H9 (cell line): Measurements from ENCODE around the gene NIFK. TPM values are rescaled to one million over a fixed set of nuclear protein-coding genes. Genes with fewer than 3 reads are reported as not detected.

Experiments used
- DNase-seq: peaks from one replicate; pipeline ENCODE4 v3.0.0-alpha.2; 2017
- H2AFZ ChIP-seq: one replicate; pipeline ENCODE4 v1.6.1; 2013; ENCODE audit warnings: mild to moderate bottlenecking, low read length, control low read depth, moderate library complexity
- H2AK5ac ChIP-seq: 2 replicates; pipeline ENCODE4 v1.6.1; 2013; ENCODE audit warnings: low read length, control low read depth, mixed read lengths; ENCODE audit not compliant: insufficient read length
- H2BK120ac ChIP-seq: one replicate; pipeline ENCODE4 v1.6.1; 2013; ENCODE audit warnings: low read depth, mild to moderate bottlenecking, low read length, control low read depth, inconsistent platforms; ENCODE audit not compliant: poor library complexity, severe bottlenecking
- H2BK12ac ChIP-seq: 2 replicates; pipeline ENCODE4 v1.6.1; 2013; ENCODE audit warnings: low read length, control low read depth, mixed read lengths, low read depth; ENCODE audit not compliant: insufficient read length
- H2BK15ac ChIP-seq: 2 replicates; pipeline ENCODE4 v1.6.1; 2013; ENCODE audit warnings: low read depth, low read length, control low read depth
- H2BK20ac ChIP-seq: one replicate; pipeline ENCODE4 v1.6.1; 2013; ENCODE audit warnings: low read depth, mild to moderate bottlenecking, low read length, control low read depth, inconsistent platforms; ENCODE audit not compliant: poor library complexity, severe bottlenecking
- H2BK5ac ChIP-seq: 2 replicates; pipeline ENCODE4 v1.6.1; 2013; ENCODE audit warnings: low read length, control low read depth, mixed read lengths; ENCODE audit not compliant: insufficient read length
- H3K14ac ChIP-seq: 2 replicates; pipeline ENCODE4 v1.6.1; 2013; ENCODE audit warnings: low read length, control low read depth; ENCODE audit not compliant: insufficient read depth
- H3K18ac ChIP-seq: 2 replicates; pipeline ENCODE4 v1.6.1; 2013; ENCODE audit warnings: low read depth, mild to moderate bottlenecking, mixed read lengths, low read length, control low read depth; ENCODE audit not compliant: insufficient read length
- H3K23ac ChIP-seq: 2 replicates; pipeline ENCODE4 v1.6.1; 2013; ENCODE audit warnings: low read length, control low read depth, mixed read lengths, low read depth; ENCODE audit not compliant: insufficient read length
- H3K23me2 ChIP-seq: 2 replicates; pipeline ENCODE4 v1.6.1; 2013; ENCODE audit warnings: low read depth, mild to moderate bottlenecking, mixed read lengths, low read length, control low read depth; ENCODE audit not compliant: insufficient read length, poor library complexity, severe bottlenecking
- H3K27ac ChIP-seq: 2 replicates; pipeline ENCODE4 v1.5.1; 2013; ENCODE audit warnings: low read length, control low read depth, mixed read lengths, low read depth; ENCODE audit not compliant: insufficient read length
- H3K27me3 ChIP-seq: 2 replicates; pipeline ENCODE4 v1.6.1; 2013; ENCODE audit warnings: low read length, control low read depth, inconsistent platforms; ENCODE audit not compliant: insufficient read depth
- H3K4ac ChIP-seq: 2 replicates; pipeline ENCODE4 v1.6.1; 2013; ENCODE audit warnings: low read depth, mild to moderate bottlenecking, control low read depth, inconsistent platforms, low read length, moderate library complexity
- H3K4me1 ChIP-seq: 2 replicates; pipeline ENCODE4 v1.6.1; 2013; ENCODE audit warnings: low read length, control low read depth, inconsistent platforms; ENCODE audit not compliant: insufficient read depth
- H3K4me2 ChIP-seq: 2 replicates; pipeline ENCODE4 v1.6.1; 2013; ENCODE audit warnings: low read length, control low read depth, mixed read lengths; ENCODE audit not compliant: insufficient read length, insufficient read depth
- H3K56ac ChIP-seq: 2 replicates; pipeline ENCODE4 v1.6.1; 2013; ENCODE audit warnings: low read depth, mild to moderate bottlenecking, mixed read lengths, low read length, control low read depth; ENCODE audit not compliant: insufficient read length
- H3K79me1 ChIP-seq: 2 replicates; pipeline ENCODE4 v1.6.1; 2013; ENCODE audit warnings: low read depth, mild to moderate bottlenecking, moderate library complexity, low read length, control low read depth, inconsistent platforms; ENCODE audit not compliant: insufficient read depth, poor library complexity, severe bottlenecking
- H3K79me2 ChIP-seq: 2 replicates; pipeline ENCODE4 v1.6.1; 2013; ENCODE audit warnings: low read length, control low read depth, inconsistent platforms; ENCODE audit not compliant: insufficient read depth
- H3K9ac ChIP-seq: 2 replicates; pipeline ENCODE4 v1.6.1; 2013; ENCODE audit warnings: low read length, control low read depth, mixed read lengths; ENCODE audit not compliant: insufficient read length; ENCODE audit errors: extremely low read depth
- H3K9me3 ChIP-seq: one replicate; pipeline ENCODE4 v1.6.1; 2013; ENCODE audit warnings: low read depth, low read length, inconsistent platforms; ENCODE audit not compliant: control insufficient read depth
- H3T11ph ChIP-seq: one replicate; pipeline ENCODE4 v1.6.1; 2013; ENCODE audit warnings: mild to moderate bottlenecking, low read length, control low read depth, inconsistent platforms
- H4K20me1 ChIP-seq: one replicate; pipeline ENCODE4 v1.6.1; 2013; ENCODE audit not compliant: control insufficient read depth, insufficient read length, insufficient read depth
- H4K5ac ChIP-seq: 2 replicates; pipeline ENCODE4 v1.6.1; 2013; ENCODE audit warnings: low read depth, mild to moderate bottlenecking, mixed read lengths, low read length, control low read depth; ENCODE audit not compliant: insufficient read length
- H4K8ac ChIP-seq: replicated peaks from 2 replicates; pipeline ENCODE4 v1.6.1; 2013; ENCODE audit warnings: low read length, control low read depth, mixed read lengths, low read depth; ENCODE audit not compliant: insufficient read length
- H4K91ac ChIP-seq: 2 replicates; pipeline ENCODE4 v1.6.1; 2013; ENCODE audit warnings: low read depth, mild to moderate bottlenecking, moderate library complexity, mixed read lengths, low read length, control low read depth; ENCODE audit not compliant: insufficient read length
- H3K27ac Mint-ChIP-seq, 3 experiments: 2 replicates in 2 of 3; 3 replicates in 1 of 3; pipeline ENCODE4 v1.8.0; 2020 to 2021; ENCODE audit warnings: mixed read lengths in 3 of 3, mild to moderate bottlenecking in 1 of 3, moderate library complexity in 1 of 3
- H3K27me3 Mint-ChIP-seq: 2 replicates; pipeline ENCODE4 v1.8.0; 2021; ENCODE audit warnings: low read depth, mild to moderate bottlenecking, moderate library complexity, mixed read lengths
- H3K36me3 Mint-ChIP-seq, 3 experiments: 2 replicates in 2 of 3; 3 replicates in 1 of 3; pipeline ENCODE4 v1.8.0; 2020 to 2021; ENCODE audit warnings: low read depth in 3 of 3, mixed read lengths in 3 of 3; ENCODE audit not compliant: insufficient read depth in 1 of 3
- H3K4me1 Mint-ChIP-seq, 2 experiments: 2 replicates each; pipeline ENCODE4 v1.8.0; 2020; ENCODE audit warnings: mixed read lengths in 2 of 2
- H3K4me3 Mint-ChIP-seq, 2 experiments: 2 replicates in 1 of 2; 3 replicates in 1 of 2; pipeline ENCODE4 v1.8.0; 2020 to 2021; ENCODE audit warnings: mild to moderate bottlenecking in 2 of 2, mixed read lengths in 2 of 2, moderate library complexity in 1 of 2
- H3K9me3 Mint-ChIP-seq, 2 experiments: 2 replicates in 1 of 2; 3 replicates in 1 of 2; pipeline ENCODE4 v1.8.0; 2020; ENCODE audit warnings: mild to moderate bottlenecking in 2 of 2, mixed read lengths in 2 of 2, moderate library complexity in 1 of 2
- CTCF ChIP-seq: fragments of 200-600 bp; sonication (generic); conservative IDR thresholded peaks from 3 replicates; pipeline ENCODE4 v1.8.0; 2021; ENCODE audit warnings: antibody characterized with exemption, mild to moderate bottlenecking
- WGBS: extraction: QIAGEN DNeasy Blood & Tissue Kit; methylation state at CpG from one replicate; pipeline ENCODE4 v1.1.7; 2013; ENCODE audit warnings: missing lambda C conversion rate, low lambda C conversion rate, mixed read lengths; ENCODE audit not compliant: insufficient read length; ENCODE audit errors: extremely low coverage; 5-methylcytosine and 5-hydroxymethylcytosine counted together
- total RNA-seq: library from RNA; stranded (reverse); gene quantifications from 2 replicates; pipeline ENCODE4 v1.2.1, GENCODE V29; 2021

NIFK gene
- total RNA-seq, 1 experiment from 2014 or later: 180 TPM

- no peaks in the 10 kb centered on the region for H4K20me1 ChIP-seq
- H2BK12ac ChIP-seq: no peak overlapping the region
- DNase-seq: no peak
- no peak overlapping the region for H3K18ac ChIP-seq
- H3K23me2 ChIP-seq: peaks cover 4% of the 10 kb centered on the region
- H2AFZ ChIP-seq: no peak overlapping the region
- peak overlapping the region in 2 of 3 experiments; percentile 34 to 82; a peak in 3 of 7 replicates for H3K27ac Mint-ChIP-seq
- H3K36me3 Mint-ChIP-seq: no peaks in the 10 kb centered on the region
- H3K9me3 Mint-ChIP-seq: no peaks in the 10 kb centered on the region
- no peak overlapping the region for H2BK20ac ChIP-seq
- no peak overlapping the region for H2BK5ac ChIP-seq
- H4K91ac ChIP-seq: no peak overlapping the region
- H3K4ac ChIP-seq: no peak overlapping the region
- H3K56ac ChIP-seq: no peak overlapping the region
- no peak overlapping the region for H3K9ac ChIP-seq
- peaks cover 3% of the 10 kb centered on the region; the same call in 1 of the 2 replicates for H3K4me1 ChIP-seq
- WGBS: no CpG with 5 or more reads among the region's 4 CpGs
- no peak overlapping the region for H2BK120ac ChIP-seq
- H4K8ac ChIP-seq: no peak overlapping the region
- no peak overlapping the region for H3K14ac ChIP-seq
- H3K9me3 ChIP-seq: no peaks in the 10 kb centered on the region
- no peaks in the 10 kb centered on the region for H3K27me3 ChIP-seq
- H3K79me1 ChIP-seq: no peaks in the 10 kb centered on the region
- no peaks in the 10 kb centered on the region; the same call in 1 of the 2 replicates for H3K27me3 Mint-ChIP-seq
- H4K5ac ChIP-seq: no peak overlapping the region
- no peak overlapping the region for H3K23ac ChIP-seq
- peaks cover 12 to 14% of the 10 kb centered on the region in 2 experiments for H3K4me1 Mint-ChIP-seq
- no peak overlapping the region for H3T11ph ChIP-seq
- no peak overlapping the region for H2BK15ac ChIP-seq
- H3K27ac ChIP-seq: no peak overlapping the region
- H2AK5ac ChIP-seq: no peak overlapping the region
- TF ChIP-seq CTCF: no peak
- H3K4me2 ChIP-seq: no peak overlapping the region
- no peaks in the 10 kb centered on the region for H3K79me2 ChIP-seq
- H3K4me3 Mint-ChIP-seq: no peak overlapping the region
These were observed 39.5 kb downstream of the NIFK start for GRCh38 chr2:121697108-121697631.
